Gastrocnemius medialis (tissue), 4 donors: ENCODE results near the gene VDR. TPM values are rescaled to one million over a fixed set of nuclear protein-coding genes. Genes with fewer than 3 reads are reported as not detected.
A peak's percentile ranks its signal among the peaks of the same experiment; 100 is the strongest.

Source experiments
- ATAC-seq, 2 donors: fragments of 150-250 bp; one replicate each; pipeline ENCODE4 v1.9.1; 2016
- DNase-seq, 2 donors: peaks; one replicate each; pipeline ENCODE4 v3.0.0-alpha.2; 2019
- H3K27ac ChIP-seq, 4 donors: fragments of 200-600 bp; sonication (generic); 1 replicate in 1 of 4; 2 replicates in 3 of 4; pipeline ENCODE4 v1.5.1; 2016 to 2018; ENCODE audit warnings: mild to moderate bottlenecking in 2 of 4, moderate library complexity in 1 of 4
- H3K27me3 ChIP-seq, 3 donors: fragments of 200-600 bp; sonication (generic) in 2 of 3; 1 replicate in 1 of 3; 2 replicates in 2 of 3; pipeline versions ENCODE4 v1.5.1 to v1.6.0; 2016 to 2019; ENCODE audit warnings: mild to moderate bottlenecking in 1 of 3, moderate library complexity in 1 of 3
- H3K36me3 ChIP-seq, 2 donors: fragments of 200-600 bp; sonication (generic) in 1 of 2; one replicate each; pipeline ENCODE4 v1.5.1; 2017 to 2018
- H3K4me1 ChIP-seq, 2 donors: fragments of 200-600 bp; sonication (generic) in 1 of 2; one replicate each; pipeline ENCODE4 v1.5.1; 2016 to 2017; ENCODE audit warnings: mild to moderate bottlenecking in 2 of 2
- H3K4me3 ChIP-seq, 4 donors: fragments of 200-600 bp; sonication (generic) in 3 of 4; 1 replicate in 1 of 4; 2 replicates in 3 of 4; pipeline ENCODE4 v1.5.1; 2016 to 2019; ENCODE audit warnings: mild to moderate bottlenecking in 2 of 4
- H3K9me3 ChIP-seq, 3 donors: fragments of 200-600 bp; sonication (generic) in 2 of 3; 1 replicate in 1 of 3; 2 replicates in 2 of 3; pipeline ENCODE4 v1.5.1; 2016 to 2019
- POLR2A ChIP-seq, 2 donors: fragments of 450-650 bp; IDR thresholded peaks; one replicate each; pipeline ENCODE4 v1.6.1; 2017; ENCODE audit warnings: antibody characterized with exemption in 2 of 2, mild to moderate bottlenecking in 2 of 2, moderate library complexity in 2 of 2
- in situ Hi-C, 4 donors: fragments of 200-750 bp; cut with MboI; loops; one replicate each; pipeline versions ENCODE4 v1.15.0 to v1.8.0; 2017; ENCODE audit warnings: low sequenced_read_pairs in 4 of 4
- intact Hi-C: fragments of 100-400 bp; cut with DNase I; formaldehyde crosslinking; loops from one replicate; pipeline ENCODE4 v1.15.1; 2023; ENCODE audit warnings: low total_unique reads
- total RNA-seq, 4 donors: library from RNA; depleted of rRNA; stranded (reverse); fragments of >200 nt; gene quantifications; one replicate each; pipeline versions ENCODE4 v1.1.0 to v1.2.3, GENCODE V29; 2016
- TF ChIP-seq, protein P1 (sequence below), 5 experiments: fragments of 450-650 bp in 3 of 5; fragments of 200-600 bp in 2 of 5; sonication (generic) in 2 of 5; IDR thresholded peaks in 4 of 5; conservative IDR thresholded peaks in 1 of 5; 1 replicate in 4 of 5; 2 replicates in 1 of 5; pipeline ENCODE4 v1.5.1; 2016 to 2019; ENCODE audit warnings: antibody characterized with exemption in 5 of 5, mild to moderate bottlenecking in 3 of 5, moderate library complexity in 3 of 5

The VDR gene
- total RNA-seq, 4 donors from 2014 or later = 3.2 to 6.1 (median 4.4) TPM

DNA sequence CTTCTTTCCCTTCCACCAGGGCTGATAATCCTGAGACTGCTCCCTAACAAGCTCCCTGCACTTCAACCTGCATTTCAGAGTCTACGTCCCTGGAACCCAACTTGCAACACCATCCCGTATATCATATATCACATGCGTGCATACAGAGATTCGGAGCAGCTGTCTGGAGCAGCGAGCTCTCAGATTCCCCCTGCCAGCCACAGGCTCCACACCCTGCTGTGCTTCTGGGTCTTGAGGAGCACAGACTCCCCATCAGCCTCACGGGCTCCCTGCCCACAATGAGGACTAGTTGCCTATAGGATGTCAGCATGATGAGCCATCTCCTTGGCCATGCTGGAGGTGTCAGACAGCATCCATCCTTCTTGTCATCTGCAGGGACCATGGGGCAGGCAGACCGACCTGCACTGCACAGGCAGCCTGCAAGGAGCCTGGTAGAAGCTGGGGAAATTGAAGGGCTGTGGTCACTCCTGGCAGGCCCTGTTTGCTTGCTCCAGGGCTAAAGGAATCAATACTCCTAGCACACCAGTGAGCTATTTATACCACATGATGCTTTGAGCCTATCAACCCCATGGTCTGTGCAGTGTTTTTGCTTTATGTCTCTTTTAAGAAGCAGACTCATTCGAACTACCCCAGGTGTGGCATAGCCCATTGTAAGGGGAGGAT is 65.4 kb downstream of the VDR start:
- in situ Hi-C loops (loop anchor here (5.0 to 25.0 kb wide), 6 partner anchors 52 to 127 kb away; partner anchors contain the start of gene ENDOU (in 2 of the 4)), intact Hi-C loops (loop anchor here (2.0 kb wide), 1 partner anchor 67 kb away; the partner anchor contains the start of gene SLC48A1)
- Histone ChIP-seq H3K9me3 (no peaks in the 10 kb centered on the region), H3K27ac (no peak overlapping the region), H3K36me3 (no peaks in the 10 kb centered on the region), H3K4me3 (no peak overlapping the region), H3K27me3 (no peaks in the 10 kb centered on the region), H3K4me1 (peaks cover 17 to 28% of the 10 kb centered on the region in 2 donors)
- TF ChIP-seq POLR2A (IDR thresholded peaks at IDR 0.05) = no peak
- TF ChIP-seq, protein P1, sequence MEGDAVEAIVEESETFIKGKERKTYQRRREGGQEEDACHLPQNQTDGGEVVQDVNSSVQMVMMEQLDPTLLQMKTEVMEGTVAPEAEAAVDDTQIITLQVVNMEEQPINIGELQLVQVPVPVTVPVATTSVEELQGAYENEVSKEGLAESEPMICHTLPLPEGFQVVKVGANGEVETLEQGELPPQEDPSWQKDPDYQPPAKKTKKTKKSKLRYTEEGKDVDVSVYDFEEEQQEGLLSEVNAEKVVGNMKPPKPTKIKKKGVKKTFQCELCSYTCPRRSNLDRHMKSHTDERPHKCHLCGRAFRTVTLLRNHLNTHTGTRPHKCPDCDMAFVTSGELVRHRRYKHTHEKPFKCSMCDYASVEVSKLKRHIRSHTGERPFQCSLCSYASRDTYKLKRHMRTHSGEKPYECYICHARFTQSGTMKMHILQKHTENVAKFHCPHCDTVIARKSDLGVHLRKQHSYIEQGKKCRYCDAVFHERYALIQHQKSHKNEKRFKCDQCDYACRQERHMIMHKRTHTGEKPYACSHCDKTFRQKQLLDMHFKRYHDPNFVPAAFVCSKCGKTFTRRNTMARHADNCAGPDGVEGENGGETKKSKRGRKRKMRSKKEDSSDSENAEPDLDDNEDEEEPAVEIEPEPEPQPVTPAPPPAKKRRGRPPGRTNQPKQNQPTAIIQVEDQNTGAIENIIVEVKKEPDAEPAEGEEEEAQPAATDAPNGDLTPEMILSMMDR (IDR thresholded peaks at IDR 0.05 in 4 of 5, conservative IDR thresholded peaks at IDR 0.05 in 1 of 5) = no peak
- ATAC-seq (peak; percentile 41 to 45), DNase-seq (no peak)

DNA sequence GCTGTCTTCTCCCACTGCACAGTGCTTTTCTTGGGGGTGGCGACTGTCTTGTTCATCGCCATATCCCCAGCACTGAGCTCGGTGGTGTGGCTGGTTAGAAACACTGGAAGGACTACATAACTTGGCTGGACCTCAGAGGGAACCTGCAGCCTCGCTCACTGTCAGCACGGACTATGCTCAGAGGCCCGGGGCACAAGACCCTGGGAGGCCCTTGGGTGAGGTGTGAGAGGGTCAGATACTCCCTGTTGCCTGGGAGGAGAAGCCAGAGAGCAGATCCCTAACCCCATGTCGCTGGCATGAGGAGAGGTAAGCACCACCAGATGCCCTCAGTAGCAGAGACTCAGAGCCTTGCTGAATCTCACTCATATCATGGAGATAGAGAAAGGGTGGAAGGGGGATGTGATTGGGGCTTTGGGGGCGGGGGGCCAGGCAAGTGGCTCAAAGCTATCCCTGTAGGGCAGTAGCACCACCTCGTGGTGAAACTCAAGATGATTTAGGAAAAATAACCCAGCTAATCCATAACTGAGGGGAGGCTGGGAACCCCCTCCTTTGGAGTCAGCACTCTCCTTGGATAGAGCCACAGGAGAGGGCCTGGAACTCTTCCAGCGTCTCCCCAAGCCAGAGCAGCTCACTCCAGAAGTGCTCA is 66.4 kb downstream of the VDR start:
- Histone ChIP-seq H3K9me3 (no peaks in the 10 kb centered on the region), H3K27me3 (no peaks in the 10 kb centered on the region), H3K27ac (no peak overlapping the region), H3K4me3 (no peak overlapping the region), H3K4me1 (peaks cover 17 to 28% of the 10 kb centered on the region in 2 donors), H3K36me3 (no peaks in the 10 kb centered on the region)
- intact Hi-C loops (loop anchor here (1.0 to 2.0 kb wide), 3 partner anchors 66 to 123 kb away; partner anchors contain the start of gene SLC48A1), in situ Hi-C loops (loop anchor here (5.0 to 25.0 kb wide), 6 partner anchors 51 to 126 kb away; partner anchors contain the start of gene ENDOU (in 2 of the 4))
- TF ChIP-seq, protein P1 (IDR thresholded peaks at IDR 0.05 in 4 of 5, conservative IDR thresholded peaks at IDR 0.05 in 1 of 5) = peak; percentile 31 to 76 (median 44)
- no peak for TF ChIP-seq POLR2A (IDR thresholded peaks at IDR 0.05)
- ATAC-seq = peak; percentile 30 to 40
- no peak for DNase-seq

DNA sequence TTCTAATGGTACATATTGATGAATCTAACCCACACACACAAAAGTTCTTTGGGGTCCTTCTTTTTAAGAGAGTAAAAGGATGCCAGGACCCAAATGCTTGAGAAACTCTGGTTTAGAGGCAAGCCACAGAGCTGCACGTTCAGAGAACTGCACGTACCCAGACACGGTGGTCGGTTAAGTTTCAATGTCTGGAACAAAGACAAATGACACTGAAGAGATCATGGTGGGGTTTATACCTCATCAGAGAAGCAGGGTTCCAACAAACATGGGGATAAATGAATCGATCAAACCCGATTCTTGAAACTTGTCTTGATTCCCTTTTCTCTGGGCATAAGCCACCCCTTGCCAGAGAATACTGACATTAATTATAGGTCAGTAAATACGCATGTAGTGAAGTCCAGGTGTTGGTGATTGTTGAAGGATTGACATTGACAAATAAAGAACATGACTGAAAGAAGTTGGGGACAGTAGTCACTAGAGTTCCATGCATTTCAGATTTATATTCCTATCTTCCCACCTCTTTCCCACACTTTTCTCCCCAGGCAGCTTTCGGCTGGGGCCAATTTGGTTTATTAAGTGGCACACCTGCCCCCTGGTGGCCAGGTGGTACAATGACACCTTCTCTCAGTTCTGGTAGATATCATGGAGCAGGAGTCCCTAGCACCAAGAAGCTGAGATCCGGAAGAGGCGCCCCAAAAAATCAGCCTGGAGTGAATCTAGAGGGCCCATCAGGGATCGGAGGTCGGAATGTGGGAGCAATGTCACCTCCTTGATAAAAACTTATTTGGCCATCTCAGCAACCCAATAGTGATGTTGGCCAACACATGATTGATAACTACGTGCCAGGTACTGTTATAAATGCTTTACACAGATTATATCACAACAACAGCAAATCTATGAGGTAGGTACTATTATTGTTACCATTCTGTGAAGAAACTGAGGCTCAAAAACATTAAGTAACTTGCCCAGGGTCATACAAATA is 67.3 kb downstream of the VDR start:
- intact Hi-C loops (loop anchor here (1.0 to 2.0 kb wide), 6 partner anchors 18 to 186 kb away; partner anchors contain the start of genes HDAC7 and SLC48A1), in situ Hi-C loops (loop anchor here (5.0 to 25.0 kb wide), 6 partner anchors 50 to 125 kb away; partner anchors contain the start of gene ENDOU (in 2 of the 4))
- Histone ChIP-seq H3K36me3 (no peaks in the 10 kb centered on the region), H3K27ac (no peak overlapping the region), H3K9me3 (no peaks in the 10 kb centered on the region), H3K27me3 (no peaks in the 10 kb centered on the region), H3K4me3 (no peak overlapping the region), H3K4me1 (peaks cover 17 to 28% of the 10 kb centered on the region in 2 donors)
- DNase-seq (peak in 1 of 2 donors; percentile 56), ATAC-seq (peak; percentile 68 to 84)
- TF ChIP-seq, protein P1 (IDR thresholded peaks at IDR 0.05 in 4 of 5, conservative IDR thresholded peaks at IDR 0.05 in 1 of 5) = peak; percentile 90 to 95 (median 92)
- no peak for TF ChIP-seq POLR2A (IDR thresholded peaks at IDR 0.05)

DNA sequence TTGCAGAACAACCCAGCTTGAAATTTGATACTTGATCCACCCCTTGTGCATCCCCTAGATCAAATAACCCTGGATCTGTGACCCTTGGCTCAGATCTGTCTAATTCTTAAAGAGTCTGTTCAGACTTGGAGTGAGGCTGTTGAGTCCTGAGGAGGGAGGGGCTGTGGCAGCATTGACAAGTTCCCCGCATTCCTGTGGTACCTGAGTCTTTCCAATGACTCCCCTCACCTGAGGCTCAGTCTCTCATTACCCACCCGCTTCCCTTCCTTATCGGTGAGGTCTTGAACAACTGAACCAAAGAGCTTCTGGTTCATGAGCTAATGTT is 69.0 kb downstream of the VDR start:
- intact Hi-C loops = no loop called here
- H3K27ac ChIP-seq = no peak overlapping the region
- no peak for DNase-seq

More for the DNA sequence above, 69.0 kb downstream of the VDR start:
- Histone ChIP-seq H3K4me1 (peaks cover 17 to 28% of the 10 kb centered on the region in 2 donors), H3K27me3 (no peaks in the 10 kb centered on the region), H3K36me3 (no peaks in the 10 kb centered on the region), H3K4me3 (no peak overlapping the region), H3K9me3 (no peaks in the 10 kb centered on the region)
- no peak for ATAC-seq
- TF ChIP-seq, protein P1 (IDR thresholded peaks at IDR 0.05 in 4 of 5, conservative IDR thresholded peaks at IDR 0.05 in 1 of 5) = no peak
- TF ChIP-seq POLR2A (IDR thresholded peaks at IDR 0.05) = no peak
- in situ Hi-C loops = loop anchor here (5.0 to 25.0 kb wide), 6 partner anchors 48 to 123 kb away; partner anchors contain the start of gene ENDOU (in 2 of the 4)
